Peyer's patch (tissue), 4 donors: Measurements from ENCODE around the gene SAA1.

Experiments
- CTCF ChIP-seq, 6 experiments: fragments of 450-650 bp in 4 of 6; fragments of 200-600 bp in 2 of 6; sonication (generic) in 1 of 6; IDR thresholded peaks; one replicate each; pipeline ENCODE4 v1.5.1; 2017 to 2019; ENCODE audit warnings: antibody characterized with exemption in 6 of 6, mild to moderate bottlenecking in 3 of 6, moderate library complexity in 1 of 6
- POLR2A ChIP-seq, 2 donors: fragments of 450-650 bp; IDR thresholded peaks; one replicate each; pipeline ENCODE4 v1.5.1; 2017; ENCODE audit warnings: antibody characterized with exemption in 2 of 2, mild to moderate bottlenecking in 2 of 2, moderate library complexity in 2 of 2

- TF ChIP-seq CTCF (IDR thresholded peaks at IDR 0.05) (no peak), POLR2A (IDR thresholded peaks at IDR 0.05) (no peak)
Measured at GRCh38 chr11:18259259-18259658, 6.8 kb upstream of the SAA1 start.
